Activated T-cell treated with anti-CD3 and anti-CD28 coated beads, Interleukin-2, amount 50 U/mL, for 4 hours (primary cell): ENCODE data around the gene ZFYVE9. TPM values are rescaled to one million over a fixed set of nuclear protein-coding genes. Genes with fewer than 3 reads are reported as not detected.
"Not testable (repeated sequence)": the region's sequence is repeated elsewhere in the genome, so short reads cannot be mapped to it uniquely, and the experiment has no call there.

ENCODE experiments used
- ATAC-seq, 2 donors: fragments of 200-7000 bp; cut with Tn5 transposase; one replicate each; pipeline ENCODE4 v1.10.0; 2021
- DNase-seq: peaks from one replicate; pipeline ENCODE4 v3.0.0-alpha.2; 2020
- H3K27me3 Mint-ChIP-seq: one replicate; pipeline ENCODE4 v1.8.0; 2021; ENCODE audit warnings: low read depth, mixed read lengths
- H3K36me3 Mint-ChIP-seq: one replicate; pipeline ENCODE4 v1.8.0; 2022; ENCODE audit warnings: mixed read lengths; ENCODE audit not compliant: insufficient read depth
- H3K4me1 Mint-ChIP-seq: one replicate; pipeline ENCODE4 v1.8.0; 2021; ENCODE audit warnings: low read depth, mixed read lengths
- H3K4me3 Mint-ChIP-seq: one replicate; pipeline ENCODE4 v1.8.0; 2021; ENCODE audit warnings: mild to moderate bottlenecking, moderate library complexity, mixed read lengths
- H3K9me3 Mint-ChIP-seq: one replicate; pipeline ENCODE4 v1.8.0; 2021; ENCODE audit warnings: mixed read lengths
- total RNA-seq, 3 donors: library from RNA; stranded (reverse); gene quantifications; one replicate each; pipeline ENCODE4 v1.2.1, GENCODE V29; 2021

Gene ZFYVE9
- total RNA-seq, 3 donors from 2014 or later: 5.4 to 5.9 (median 5.5) TPM

DNA sequence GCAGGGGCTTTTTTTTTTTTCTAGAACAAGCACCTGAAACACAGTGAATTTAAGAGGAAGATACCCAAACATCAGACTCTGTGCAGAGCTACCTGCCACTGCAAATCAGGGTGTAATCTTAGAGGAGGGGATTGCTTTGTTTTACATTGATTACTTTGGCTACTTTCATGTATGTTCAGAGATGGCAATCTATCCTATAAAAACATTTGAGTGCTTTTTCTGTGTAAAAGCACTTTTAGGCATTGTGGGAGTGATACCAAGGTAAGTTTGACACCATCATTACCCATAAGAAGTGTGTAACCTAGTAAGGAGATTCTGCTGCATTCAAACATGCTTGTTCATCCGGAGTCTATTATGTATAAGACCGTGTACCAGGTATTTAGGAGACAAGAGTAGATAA lies 50.1 kb downstream of the ZFYVE9 start:
- Mint-ChIP-seq H3K36me3 (no peaks in the 10 kb centered on the region), H3K4me1 (no peaks in the 10 kb centered on the region), H3K4me3 (no peak overlapping the region), H3K27me3 (no peaks in the 10 kb centered on the region), H3K9me3 (no peaks in the 10 kb centered on the region)
- DNase-seq (no peak), ATAC-seq (no peak)

DNA sequence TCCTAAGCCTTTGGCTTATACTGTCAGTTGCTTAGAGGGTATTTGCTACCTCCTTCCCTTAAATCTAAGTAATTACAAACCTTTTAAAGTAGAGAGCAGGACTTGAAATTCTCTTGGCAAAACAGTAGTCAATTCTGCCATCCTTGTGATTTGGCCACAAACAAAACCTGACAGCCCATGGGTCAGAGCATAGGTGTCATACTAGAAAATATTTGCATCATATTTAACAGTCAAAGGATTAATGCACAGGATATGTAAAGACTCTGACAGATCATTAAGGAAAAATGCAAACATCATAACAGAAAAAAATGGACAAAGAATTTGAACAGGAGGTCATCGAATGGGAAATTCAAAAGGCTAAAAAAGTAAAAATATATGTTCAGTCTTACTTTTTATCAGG lies 50.5 kb downstream of the ZFYVE9 start:
- Mint-ChIP-seq H3K9me3 (no peaks in the 10 kb centered on the region), H3K4me3 (no peak overlapping the region), H3K36me3 (no peaks in the 10 kb centered on the region), H3K27me3 (no peaks in the 10 kb centered on the region), H3K4me1 (no peaks in the 10 kb centered on the region)
- ATAC-seq (no peak), DNase-seq (no peak)

DNA sequence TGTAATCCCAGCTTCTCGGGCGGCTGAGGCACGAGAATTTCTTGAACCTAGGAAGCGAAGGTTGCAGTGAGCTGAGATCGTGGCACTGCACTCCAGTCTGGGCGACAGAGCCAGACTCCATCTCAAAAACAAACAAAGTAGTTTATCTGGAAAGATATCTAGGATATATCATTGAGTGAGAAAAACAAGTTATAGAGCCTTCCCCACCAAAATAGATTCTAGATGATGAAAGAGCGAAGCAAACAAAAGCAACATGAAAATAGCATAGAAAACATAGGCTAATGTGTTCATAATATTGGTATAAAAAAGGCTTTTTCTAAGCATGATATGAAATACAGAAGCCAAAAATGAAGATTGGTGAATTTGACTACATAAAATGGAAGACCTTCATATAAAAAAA lies 52.1 kb downstream of the ZFYVE9 start:
- DNase-seq (no peak), ATAC-seq (no peak)
- Mint-ChIP-seq H3K36me3 (no peaks in the 10 kb centered on the region), H3K9me3 (no peaks in the 10 kb centered on the region), H3K27me3 (no peaks in the 10 kb centered on the region), H3K4me1 (no peaks in the 10 kb centered on the region), H3K4me3 (no peak overlapping the region)

DNA sequence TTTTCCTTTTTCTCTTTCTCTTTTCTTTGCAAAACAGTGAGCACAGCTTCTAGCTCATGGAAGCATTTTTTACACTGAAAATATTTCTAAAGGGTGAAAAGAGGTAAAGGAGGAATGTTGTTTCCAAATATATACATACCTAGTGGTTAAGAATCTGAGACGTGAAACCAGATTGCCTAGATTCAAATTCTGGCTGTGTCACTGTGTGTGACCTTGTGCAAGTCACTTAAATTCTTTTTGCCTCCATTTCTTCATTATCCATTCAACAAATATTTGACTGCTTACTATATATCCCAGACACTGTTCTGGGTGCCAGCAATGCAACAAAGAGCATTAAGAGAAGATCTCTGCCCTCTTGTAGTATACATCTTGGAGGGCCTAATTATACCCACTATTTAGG lies 53.3 kb downstream of the ZFYVE9 start:
- no peak for ATAC-seq
- H3K4me1 Mint-ChIP-seq: no peaks in the 10 kb centered on the region
- H3K27me3 Mint-ChIP-seq: no peaks in the 10 kb centered on the region
- no peak for DNase-seq
- H3K4me3 Mint-ChIP-seq: no peak overlapping the region
- H3K9me3 Mint-ChIP-seq: no peaks in the 10 kb centered on the region
- H3K36me3 Mint-ChIP-seq: peaks cover 2% of the 10 kb centered on the region

DNA sequence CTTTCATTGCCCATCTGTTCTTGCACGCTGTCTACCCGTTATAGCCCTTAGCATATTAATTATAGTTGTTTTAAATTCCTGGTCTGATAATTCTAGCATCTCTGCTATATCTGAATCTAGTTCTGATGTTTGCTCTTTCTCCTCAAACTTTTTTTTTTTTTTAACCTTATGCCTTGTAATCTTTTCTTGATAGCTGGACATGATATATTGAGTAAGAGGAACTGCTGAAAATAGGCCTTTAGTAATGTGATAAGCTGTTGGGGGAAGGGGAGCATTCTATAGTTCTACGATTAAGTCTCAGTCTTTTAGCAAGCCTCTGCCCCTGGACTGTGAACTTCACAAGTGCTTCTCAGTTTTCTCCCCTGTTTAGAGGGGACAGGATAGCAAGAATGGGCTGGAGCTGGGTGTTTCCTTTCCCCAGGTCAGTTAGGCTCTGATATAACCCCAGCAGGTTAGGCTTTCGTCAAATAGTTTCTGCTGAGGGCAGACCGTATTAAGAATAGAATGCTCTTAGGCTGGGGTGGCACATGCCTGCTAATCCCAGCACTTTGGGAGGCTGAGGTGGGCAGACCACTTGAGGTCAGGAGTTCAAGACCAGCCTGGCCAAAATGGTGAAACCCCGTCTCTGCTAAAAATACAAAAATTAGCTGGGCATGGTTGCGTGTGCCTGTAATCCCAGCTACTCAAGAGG lies 62.2 kb downstream of the ZFYVE9 start:
- no peak for ATAC-seq
- H3K9me3 Mint-ChIP-seq: peaks cover 6% of the 10 kb centered on the region
- H3K4me3 Mint-ChIP-seq: no peak overlapping the region
- no peak for DNase-seq
- peaks cover 6% of the 10 kb centered on the region for H3K36me3 Mint-ChIP-seq
- H3K4me1 Mint-ChIP-seq: peaks cover 13% of the 10 kb centered on the region
- no peaks in the 10 kb centered on the region for H3K27me3 Mint-ChIP-seq

DNA sequence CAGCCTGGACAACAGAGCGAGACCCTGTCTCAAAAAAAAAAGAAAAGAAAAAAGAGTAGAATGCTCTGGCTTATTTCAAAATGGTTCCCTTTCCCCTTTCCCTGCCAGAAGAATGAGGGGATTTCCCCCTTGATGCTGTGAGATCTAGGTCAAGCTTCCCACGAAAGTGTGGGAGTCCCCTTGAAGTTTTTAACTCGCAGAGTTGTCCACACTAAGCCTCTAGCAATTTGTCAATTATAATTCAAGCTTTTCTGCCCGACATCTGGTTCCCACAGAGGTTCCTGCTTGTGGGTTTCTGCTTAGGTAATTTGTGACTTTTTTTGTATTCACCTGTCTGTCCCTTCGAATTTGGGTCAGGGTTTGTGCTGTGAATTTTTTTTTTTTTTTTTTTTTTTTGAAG lies 62.8 kb downstream of the ZFYVE9 start:
- DNase-seq: no peak
- H3K9me3 Mint-ChIP-seq: peaks cover 6% of the 10 kb centered on the region
- peaks cover 18% of the 10 kb centered on the region for H3K4me1 Mint-ChIP-seq
- no peak overlapping the region for H3K4me3 Mint-ChIP-seq
- H3K27me3 Mint-ChIP-seq: no peaks in the 10 kb centered on the region
- H3K36me3 Mint-ChIP-seq: peaks cover 6% of the 10 kb centered on the region
- ATAC-seq: no peak

DNA sequence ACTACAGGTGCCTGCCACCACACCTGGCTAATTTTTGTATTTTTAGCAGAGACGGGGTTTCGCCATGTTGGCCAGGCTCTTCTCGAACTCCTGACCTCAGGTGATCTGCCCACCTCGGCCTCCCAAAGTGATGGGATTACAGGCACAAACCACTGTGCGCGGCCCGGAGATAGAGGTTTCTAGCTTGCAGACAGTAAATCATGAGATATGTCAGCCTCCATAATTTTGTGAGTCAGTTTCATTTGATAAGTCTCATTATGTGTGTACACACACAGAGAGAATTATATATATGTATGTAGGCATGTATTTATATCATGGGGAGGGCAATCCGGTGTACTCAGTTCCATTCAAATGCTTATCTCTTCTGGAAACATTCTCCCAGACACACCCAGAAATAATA lies 64.8 kb downstream of the ZFYVE9 start:
- H3K4me3 Mint-ChIP-seq, H3K36me3 Mint-ChIP-seq, H3K27me3 Mint-ChIP-seq, ATAC-seq, DNase-seq, H3K9me3 Mint-ChIP-seq: not testable (repeated sequence)
- peaks cover 31% of the 10 kb centered on the region for H3K4me1 Mint-ChIP-seq

DNA sequence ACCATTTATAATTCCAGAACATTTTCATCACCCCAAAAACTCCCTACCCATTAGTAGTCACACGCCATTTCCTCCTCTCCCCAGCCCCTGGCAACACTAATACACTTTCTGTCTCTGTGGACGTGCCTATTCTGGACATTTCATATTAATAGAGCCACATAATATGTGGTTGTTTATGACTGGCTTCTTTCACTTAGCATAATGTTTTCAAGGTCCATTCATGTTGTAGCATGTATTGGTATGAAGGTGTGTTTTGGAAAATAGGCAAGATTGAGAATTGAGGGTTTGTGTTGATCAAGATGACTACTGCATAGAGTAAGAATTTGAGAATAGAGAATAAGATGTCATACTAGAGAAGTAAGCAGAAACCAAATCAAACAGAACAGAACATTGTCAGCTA lies 67.5 kb downstream of the ZFYVE9 start:
- H3K27me3 Mint-ChIP-seq: no peaks in the 10 kb centered on the region
- H3K9me3 Mint-ChIP-seq: no peaks in the 10 kb centered on the region
- H3K4me1 Mint-ChIP-seq: peaks cover 25% of the 10 kb centered on the region
- peaks cover 8% of the 10 kb centered on the region for H3K36me3 Mint-ChIP-seq
- ATAC-seq (peak in 1 of 2 donors; percentile 36), DNase-seq (no peak)
- H3K4me3 Mint-ChIP-seq: no peak overlapping the region

DNA sequence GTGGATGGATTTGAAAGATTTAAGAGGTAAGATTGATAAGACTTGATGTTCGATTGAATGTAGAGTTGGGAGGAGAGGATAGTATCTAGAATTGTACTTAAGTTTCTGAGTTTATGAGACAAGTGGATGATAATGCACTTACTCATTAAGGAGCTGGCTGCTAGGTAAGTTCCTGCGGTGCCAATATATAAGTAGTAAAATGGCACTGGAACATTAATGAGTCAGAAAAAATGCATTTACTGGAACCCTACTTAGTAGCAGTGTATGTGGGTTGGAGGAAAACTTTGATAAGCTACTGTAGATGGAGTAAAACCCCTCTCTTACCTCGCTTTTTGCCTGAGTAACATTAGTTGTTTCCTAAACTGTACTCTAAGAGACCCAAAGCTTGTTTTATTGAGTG lies 68.2 kb downstream of the ZFYVE9 start:
- Mint-ChIP-seq H3K4me3 (no peak overlapping the region), H3K4me1 (peaks cover 23% of the 10 kb centered on the region), H3K9me3 (no peaks in the 10 kb centered on the region), H3K36me3 (peaks cover 8% of the 10 kb centered on the region), H3K27me3 (no peaks in the 10 kb centered on the region)
- DNase-seq (no peak), ATAC-seq (peak; percentile 58 to 73)

DNA sequence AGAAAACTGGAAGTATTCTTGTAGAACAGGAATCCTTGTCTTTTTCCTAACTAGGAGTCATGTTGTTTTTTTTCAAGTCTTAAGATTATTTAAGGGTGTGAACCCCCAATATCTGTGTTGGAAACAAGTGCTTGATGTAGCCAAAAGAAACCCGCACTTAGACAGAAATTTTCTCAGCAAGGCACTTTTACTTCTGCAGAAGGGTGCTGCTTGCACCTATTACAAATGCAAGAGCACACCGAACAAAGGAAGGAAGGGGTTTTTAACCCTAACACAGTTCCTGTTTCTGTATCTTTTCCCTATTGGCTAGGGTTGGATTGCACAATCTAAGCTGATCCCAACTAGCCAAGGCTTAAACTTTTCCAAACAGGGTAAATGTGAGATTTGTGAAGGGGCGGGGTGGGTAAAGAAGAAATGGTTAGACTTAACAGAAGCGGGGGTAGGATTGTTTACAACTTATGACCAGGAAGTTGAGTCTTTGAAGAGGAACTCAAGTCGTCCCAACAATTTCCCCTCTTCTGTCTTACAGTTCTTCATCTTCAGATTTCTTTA lies 75.1 kb downstream of the ZFYVE9 start:
- H3K9me3 Mint-ChIP-seq: peaks cover 17% of the 10 kb centered on the region
- DNase-seq (no peak), ATAC-seq (no peak)
- H3K4me1 Mint-ChIP-seq: no peaks in the 10 kb centered on the region
- H3K4me3 Mint-ChIP-seq: no peak overlapping the region
- H3K36me3 Mint-ChIP-seq: peaks cover 21% of the 10 kb centered on the region
- no peaks in the 10 kb centered on the region for H3K27me3 Mint-ChIP-seq

DNA sequence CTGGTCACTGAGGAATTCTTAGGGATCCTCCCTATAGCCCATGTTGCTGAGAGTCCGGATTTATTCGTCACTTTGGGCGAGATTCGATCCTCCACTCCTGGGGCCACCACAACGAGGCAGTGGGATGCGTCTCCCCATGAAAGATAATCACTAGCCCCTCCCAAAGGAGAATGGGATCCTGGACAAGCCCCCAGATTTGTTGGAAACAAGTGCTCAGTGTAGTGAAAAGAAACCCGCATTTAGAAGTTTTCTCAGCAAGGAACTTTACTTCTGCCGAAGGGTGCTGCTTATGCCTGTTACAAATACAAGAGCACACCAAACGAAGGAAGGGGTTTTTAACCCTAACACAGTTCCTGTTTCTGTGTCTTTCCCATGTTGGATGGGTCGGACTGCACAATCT lies 83.3 kb downstream of the ZFYVE9 start:
- DNase-seq (no peak), ATAC-seq (no peak)
- Mint-ChIP-seq H3K9me3 (peaks cover 18% of the 10 kb centered on the region), H3K27me3 (peaks cover 8% of the 10 kb centered on the region), H3K4me3 (no peak overlapping the region), H3K4me1 (no peaks in the 10 kb centered on the region), H3K36me3 (peaks cover 20% of the 10 kb centered on the region)

DNA sequence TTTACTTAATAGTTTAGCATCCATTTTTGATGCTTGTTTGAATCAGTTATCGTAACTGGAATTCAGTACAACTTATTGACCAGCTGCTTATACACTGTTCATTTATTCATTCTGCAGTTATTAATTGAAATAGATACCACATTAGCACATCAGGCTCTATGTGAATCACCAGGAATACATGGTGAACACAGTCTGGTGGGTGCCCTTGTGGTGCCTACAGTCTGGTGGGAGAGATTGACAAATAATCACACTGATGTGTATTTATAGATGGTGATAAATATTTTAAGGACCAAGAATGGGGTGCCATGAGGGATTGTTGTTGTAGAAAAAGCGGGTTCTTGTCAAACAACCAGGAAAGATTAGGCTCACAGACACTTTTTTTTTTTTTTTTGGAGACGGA lies 87.6 kb downstream of the ZFYVE9 start:
- DNase-seq: no peak
- no peaks in the 10 kb centered on the region for H3K4me1 Mint-ChIP-seq
- ATAC-seq: no peak
- H3K9me3 Mint-ChIP-seq: peaks cover 15% of the 10 kb centered on the region
- H3K4me3 Mint-ChIP-seq: no peak overlapping the region
- peaks cover 21% of the 10 kb centered on the region for H3K36me3 Mint-ChIP-seq
- H3K27me3 Mint-ChIP-seq: peaks cover 8% of the 10 kb centered on the region

DNA sequence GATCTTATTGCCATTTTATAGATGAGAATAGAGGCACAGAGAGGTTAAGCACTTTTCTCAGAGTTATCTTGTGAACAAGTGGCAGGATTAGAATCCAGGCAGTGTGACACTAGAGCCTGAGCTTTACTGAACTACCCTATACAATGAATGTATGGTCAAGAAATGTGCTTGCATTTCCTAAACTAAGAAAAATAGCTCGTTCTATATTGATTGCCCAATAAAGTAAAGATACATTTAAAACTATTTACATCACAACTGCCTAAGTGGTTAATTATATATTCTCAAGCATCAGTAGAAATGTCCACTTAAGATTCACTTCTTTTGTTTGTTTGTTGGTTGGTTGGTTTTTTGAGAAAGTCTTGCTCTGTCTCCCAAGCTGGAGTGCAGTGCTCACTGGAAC lies 91.6 kb downstream of the ZFYVE9 start:
- Mint-ChIP-seq H3K9me3 (no peaks in the 10 kb centered on the region), H3K4me3 (no peak overlapping the region), H3K36me3 (peaks cover 13% of the 10 kb centered on the region), H3K4me1 (no peaks in the 10 kb centered on the region), H3K27me3 (peaks cover 4% of the 10 kb centered on the region)
- ATAC-seq (no peak), DNase-seq (no peak)

DNA sequence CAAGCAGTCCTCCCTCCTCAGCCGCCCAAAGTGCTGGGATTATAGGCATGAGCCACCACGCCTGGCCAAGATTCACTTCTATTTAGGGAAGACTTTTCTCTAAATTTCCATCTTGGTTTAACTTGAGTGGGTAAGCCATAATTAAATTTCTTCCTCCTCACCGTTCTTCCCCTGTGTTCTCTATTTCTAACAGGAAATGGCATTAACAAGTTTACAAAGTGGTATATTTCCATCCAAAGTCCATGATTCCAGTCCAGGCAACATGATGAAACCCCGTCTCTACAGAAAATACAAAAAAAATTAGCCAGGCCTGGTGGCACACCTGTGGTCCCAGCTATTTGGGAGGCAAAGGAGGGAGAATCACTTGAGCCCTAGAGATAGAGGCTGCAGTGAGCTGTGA lies 92.1 kb downstream of the ZFYVE9 start:
- H3K4me3 Mint-ChIP-seq: no peak overlapping the region
- H3K4me1 Mint-ChIP-seq: peaks cover 3% of the 10 kb centered on the region
- H3K36me3 Mint-ChIP-seq: peaks cover 13% of the 10 kb centered on the region
- ATAC-seq (no peak), DNase-seq (no peak)
- H3K27me3 Mint-ChIP-seq: peaks cover 2% of the 10 kb centered on the region
- H3K9me3 Mint-ChIP-seq: no peaks in the 10 kb centered on the region

DNA sequence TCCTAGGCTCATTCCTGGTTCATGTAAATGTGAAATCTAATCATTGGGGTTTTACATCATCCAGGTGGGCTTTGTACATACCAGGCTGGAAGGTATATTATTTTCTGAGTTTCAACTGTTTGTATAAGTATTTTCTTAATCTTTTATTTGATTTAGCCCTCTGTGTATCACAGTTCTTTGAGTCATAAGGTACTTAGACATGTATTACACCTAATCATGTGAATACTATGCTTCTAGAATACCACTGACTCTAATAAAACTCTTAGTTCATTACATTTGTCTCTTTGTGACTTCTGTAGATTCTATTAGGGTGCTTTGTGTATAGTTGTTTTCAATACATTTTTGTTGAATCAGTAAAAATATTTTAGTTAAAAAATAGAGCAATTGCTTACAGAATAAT lies 92.8 kb downstream of the ZFYVE9 start:
- peaks cover 10% of the 10 kb centered on the region for H3K36me3 Mint-ChIP-seq
- no peak for DNase-seq
- H3K9me3 Mint-ChIP-seq: no peaks in the 10 kb centered on the region
- no peak overlapping the region for H3K4me3 Mint-ChIP-seq
- no peak for ATAC-seq
- H3K4me1 Mint-ChIP-seq: peaks cover 4% of the 10 kb centered on the region
- H3K27me3 Mint-ChIP-seq: no peaks in the 10 kb centered on the region
